Muscle layer of duodenum (tissue), 2 donors: ENCODE data around the gene PPP2R5B.

Experiments used
- H3K27ac ChIP-seq: one replicate; pipeline ENCODE4 v1.7.0; 2013; ENCODE audit warnings: mild to moderate bottlenecking, low read length
- H3K27me3 ChIP-seq: one replicate; pipeline ENCODE4 v1.7.0; 2013; ENCODE audit warnings: low read depth, mild to moderate bottlenecking, control low read depth, low read length
- H3K36me3 ChIP-seq, 2 donors: one replicate each; pipeline ENCODE4 v1.7.0; 2013; ENCODE audit warnings: low read length in 2 of 2, control low read depth in 1 of 2, mild to moderate bottlenecking in 1 of 2; ENCODE audit not compliant: insufficient read depth in 2 of 2, control insufficient read depth in 1 of 2
- H3K4me1 ChIP-seq, 2 donors: one replicate each; pipeline ENCODE4 v1.7.0; 2013; ENCODE audit warnings: low read length in 2 of 2, mild to moderate bottlenecking in 2 of 2, control low read depth in 1 of 2, moderate library complexity in 1 of 2; ENCODE audit not compliant: insufficient read depth in 2 of 2, control insufficient read depth in 1 of 2
- H3K4me3 ChIP-seq, 2 donors: one replicate each; pipeline ENCODE4 v1.7.0; 2013; ENCODE audit warnings: low read length in 2 of 2, low read depth in 1 of 2, mild to moderate bottlenecking in 1 of 2
- H3K9me3 ChIP-seq, 2 donors: one replicate each; pipeline ENCODE4 v1.7.0; 2013; ENCODE audit warnings: low read length in 2 of 2, control low read depth in 1 of 2, mild to moderate bottlenecking in 1 of 2; ENCODE audit not compliant: control insufficient read depth in 1 of 2
- donor health status: healthy.

Gene PPP2R5B

GRCh38 chr11:64923944-64924909 lies at the start of gene PPP2R5B:
Gene PPP2R5B, plus strand, starts transcription at chr11:64924689. Its CDS starts 1,046 bp downstream, at chr11:64925735.
- Histone ChIP-seq H3K4me3 (peak within 1 kb of the TSS; percentile 71 to 90), H3K9me3 (no peaks in the 10 kb centered on the region), H3K27ac (peak within 1 kb of the TSS; percentile 99), H3K27me3 (no peaks in the 10 kb centered on the region), H3K36me3 (peaks cover 3 to 25% of the 10 kb centered on the region in 2 donors), H3K4me1 (peaks cover 0 to 18% of the 10 kb centered on the region in 2 donors)

GRCh38 chr11:64875369-64876228 lies 48.9 kb upstream of the PPP2R5B start:
- H3K36me3 ChIP-seq: peaks cover 23 to 24% of the 10 kb centered on the region in 2 donors
- peak overlapping the region; percentile 78 for H3K27ac ChIP-seq
- peaks cover 29 to 79% of the 10 kb centered on the region in 2 donors for H3K4me1 ChIP-seq
- H3K27me3 ChIP-seq: no peaks in the 10 kb centered on the region
- H3K9me3 ChIP-seq: no peaks in the 10 kb centered on the region
- H3K4me3 ChIP-seq: peak overlapping the region; percentile 97

- no peaks in the 10 kb centered on the region for H3K9me3 ChIP-seq
- peak overlapping the region; percentile 97 for H3K4me3 ChIP-seq
- H3K27me3 ChIP-seq: no peaks in the 10 kb centered on the region
- peaks cover 18 to 22% of the 10 kb centered on the region in 2 donors for H3K36me3 ChIP-seq
- peaks cover 22 to 76% of the 10 kb centered on the region in 2 donors for H3K4me1 ChIP-seq
- H3K27ac ChIP-seq: peak overlapping the region; percentile 78
Observed at GRCh38 chr11:64876229-64876750, 48.2 kb upstream of the PPP2R5B start.

DNA sequence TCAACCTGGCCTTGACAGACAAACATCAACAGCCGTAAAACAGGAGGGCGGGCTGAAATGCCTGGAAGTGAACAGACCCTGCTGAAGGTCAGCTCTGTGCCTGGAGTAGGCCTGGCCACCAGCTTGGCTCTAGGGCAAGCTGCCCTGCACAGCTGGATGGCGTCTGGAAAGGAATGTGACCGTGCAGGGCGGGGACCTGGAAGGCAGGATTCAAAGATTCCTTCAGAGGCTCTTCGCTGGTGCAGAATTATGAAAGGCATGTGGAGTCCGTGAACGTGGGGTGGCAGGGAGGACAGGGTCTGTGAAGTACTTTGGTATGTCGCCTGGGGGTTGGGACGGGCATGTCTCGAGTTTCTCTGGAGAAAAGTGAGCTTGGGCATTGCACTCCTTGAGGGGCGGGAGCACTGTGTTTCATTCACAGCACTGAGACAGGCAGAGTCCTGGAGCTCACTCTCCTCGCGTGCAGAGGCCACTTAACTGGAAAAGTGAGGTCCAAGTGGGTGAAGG lies 47.6 kb upstream of the PPP2R5B start:
- H3K9me3 ChIP-seq: no peaks in the 10 kb centered on the region
- H3K4me1 ChIP-seq: peaks cover 16 to 70% of the 10 kb centered on the region in 2 donors
- H3K4me3 ChIP-seq: peak overlapping the region; percentile 97
- peaks cover 12 to 16% of the 10 kb centered on the region in 2 donors for H3K36me3 ChIP-seq
- no peaks in the 10 kb centered on the region for H3K27me3 ChIP-seq
- peak overlapping the region; percentile 78 for H3K27ac ChIP-seq

DNA sequence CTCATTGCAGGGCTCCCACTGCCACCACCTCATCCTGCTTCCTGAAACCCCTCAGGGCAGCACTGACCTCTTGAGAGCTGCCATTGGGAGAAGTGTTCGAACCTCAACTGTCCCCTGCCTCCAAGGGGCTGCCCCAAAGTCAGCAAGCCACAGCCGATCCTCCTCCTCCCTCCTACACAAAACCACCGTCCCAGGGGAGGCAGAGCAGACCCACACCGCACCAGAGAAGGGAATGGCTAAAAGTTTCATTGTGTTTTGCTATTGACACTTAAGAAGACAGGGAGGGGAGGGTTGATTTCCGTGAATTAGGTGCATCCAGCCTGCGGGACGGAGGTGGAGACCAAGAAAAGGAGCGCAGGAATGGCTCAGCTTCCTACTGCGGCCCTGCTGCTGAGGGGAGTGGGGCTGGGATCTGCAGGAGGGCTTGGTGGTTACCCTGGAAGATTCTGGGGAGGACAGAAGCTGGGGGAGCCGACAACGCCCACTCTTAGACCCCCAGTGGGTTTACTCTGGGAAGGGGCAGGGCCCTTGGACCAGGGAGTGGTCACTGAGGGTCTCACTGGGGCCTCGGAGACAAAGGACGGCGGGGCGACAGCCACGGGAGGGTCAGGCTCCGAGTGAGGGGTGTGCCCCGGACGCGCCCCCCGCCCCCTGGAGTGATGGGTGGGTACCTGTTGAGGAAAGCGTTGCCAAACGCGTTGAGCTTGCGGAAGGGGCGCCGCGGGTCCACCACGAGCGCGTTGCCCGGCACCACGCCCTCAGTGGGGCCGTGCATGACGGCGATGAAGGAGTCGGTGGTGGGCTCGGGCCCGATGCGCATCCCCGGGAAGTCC lies 46.9 kb upstream of the PPP2R5B start:
- H3K4me3 ChIP-seq: peak overlapping the region; percentile 97
- peaks cover 15 to 62% of the 10 kb centered on the region in 2 donors for H3K4me1 ChIP-seq
- H3K27me3 ChIP-seq: no peaks in the 10 kb centered on the region
- H3K9me3 ChIP-seq: no peaks in the 10 kb centered on the region
- peak overlapping the region; percentile 78 for H3K27ac ChIP-seq
- H3K36me3 ChIP-seq: peaks cover 10 to 14% of the 10 kb centered on the region in 2 donors

DNA sequence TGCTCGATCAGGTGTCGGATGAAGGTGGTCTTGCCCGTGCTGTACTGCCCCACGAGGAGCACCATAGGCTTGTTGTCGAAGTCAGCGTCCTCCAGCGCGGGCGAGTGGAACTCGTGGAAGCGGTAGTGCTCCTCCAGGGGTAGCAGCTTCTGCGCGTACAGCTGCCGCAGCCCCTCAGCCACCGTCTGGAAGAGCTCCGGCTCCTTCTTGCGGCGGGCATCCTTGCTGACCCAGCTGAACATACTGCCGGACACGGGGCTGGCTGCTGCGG lies 46.3 kb upstream of the PPP2R5B start:
- peaks cover 13 to 57% of the 10 kb centered on the region in 2 donors for H3K4me1 ChIP-seq
- no peaks in the 10 kb centered on the region for H3K9me3 ChIP-seq

DNA sequence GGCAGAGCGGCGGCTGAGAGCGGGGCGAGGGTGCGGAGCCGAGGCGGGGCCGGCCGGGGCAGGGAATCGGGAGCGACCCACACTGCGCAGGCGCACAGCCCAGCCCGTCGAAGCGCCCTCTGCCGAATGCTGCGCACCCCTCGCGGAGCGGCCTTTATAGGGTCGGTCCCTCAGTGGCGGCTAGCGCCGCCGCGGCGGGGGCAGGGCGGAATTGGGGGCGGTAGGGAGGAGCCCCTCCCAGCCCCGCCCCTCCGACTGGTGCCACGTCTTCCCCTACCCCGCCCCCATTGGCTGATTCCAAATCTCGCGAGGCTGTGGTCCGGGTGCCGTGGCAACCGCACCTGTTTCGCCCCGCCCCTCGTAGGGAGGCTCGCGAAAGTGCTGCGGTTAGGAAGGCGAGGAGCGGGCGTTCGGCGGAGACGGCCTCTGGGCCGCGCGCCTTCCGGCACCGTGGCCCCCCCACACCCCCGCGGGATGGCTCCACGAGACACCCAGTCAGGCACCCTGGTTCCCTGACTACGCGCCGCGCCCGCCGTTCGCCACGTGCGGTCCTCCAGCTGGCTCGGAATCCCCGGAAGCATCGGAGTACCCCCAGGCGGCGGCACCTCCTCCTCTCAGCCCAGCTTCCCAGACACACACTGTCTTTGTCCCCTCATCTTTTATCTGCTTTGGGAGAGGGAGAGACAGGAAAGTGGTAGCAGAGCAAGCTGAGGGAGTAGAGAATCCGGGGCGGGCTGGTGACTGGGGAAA lies 45.8 kb upstream of the PPP2R5B start, which contains the start of gene EHD1:
EHD1 (minus strand) TSS at position 128 of the 750 bp plus-strand sequence. CDS start 157 bp downstream, outside the sequence.
- H3K27me3 ChIP-seq: no peaks in the 10 kb centered on the region
- peak within 1 kb of the TSS; percentile 82 for H3K27ac ChIP-seq
- H3K4me3 ChIP-seq: peak within 1 kb of the TSS; percentile 97
- H3K36me3 ChIP-seq: peaks cover 0 to 5% of the 10 kb centered on the region in 2 donors
- H3K4me1 ChIP-seq: peaks cover 10 to 53% of the 10 kb centered on the region in 2 donors
- no peaks in the 10 kb centered on the region for H3K9me3 ChIP-seq

More for the DNA sequence above, 46.3 kb upstream of the PPP2R5B start:
- peaks cover 4 to 8% of the 10 kb centered on the region in 2 donors for H3K36me3 ChIP-seq
- H3K27ac ChIP-seq: peak overlapping the region; percentile 78
- H3K27me3 ChIP-seq: no peaks in the 10 kb centered on the region
- H3K4me3 ChIP-seq: peak overlapping the region; percentile 97

GRCh38 chr11:64879244-64879900 lies 45.1 kb upstream of the PPP2R5B start:
- H3K27me3 ChIP-seq: no peaks in the 10 kb centered on the region
- H3K4me1 ChIP-seq: peaks cover 10 to 50% of the 10 kb centered on the region in 2 donors
- peak overlapping the region; percentile 82 for H3K27ac ChIP-seq
- H3K9me3 ChIP-seq: no peaks in the 10 kb centered on the region
- peak overlapping the region; percentile 83 to 97 for H3K4me3 ChIP-seq
- peaks cover 0 to 1% of the 10 kb centered on the region in 2 donors for H3K36me3 ChIP-seq

DNA sequence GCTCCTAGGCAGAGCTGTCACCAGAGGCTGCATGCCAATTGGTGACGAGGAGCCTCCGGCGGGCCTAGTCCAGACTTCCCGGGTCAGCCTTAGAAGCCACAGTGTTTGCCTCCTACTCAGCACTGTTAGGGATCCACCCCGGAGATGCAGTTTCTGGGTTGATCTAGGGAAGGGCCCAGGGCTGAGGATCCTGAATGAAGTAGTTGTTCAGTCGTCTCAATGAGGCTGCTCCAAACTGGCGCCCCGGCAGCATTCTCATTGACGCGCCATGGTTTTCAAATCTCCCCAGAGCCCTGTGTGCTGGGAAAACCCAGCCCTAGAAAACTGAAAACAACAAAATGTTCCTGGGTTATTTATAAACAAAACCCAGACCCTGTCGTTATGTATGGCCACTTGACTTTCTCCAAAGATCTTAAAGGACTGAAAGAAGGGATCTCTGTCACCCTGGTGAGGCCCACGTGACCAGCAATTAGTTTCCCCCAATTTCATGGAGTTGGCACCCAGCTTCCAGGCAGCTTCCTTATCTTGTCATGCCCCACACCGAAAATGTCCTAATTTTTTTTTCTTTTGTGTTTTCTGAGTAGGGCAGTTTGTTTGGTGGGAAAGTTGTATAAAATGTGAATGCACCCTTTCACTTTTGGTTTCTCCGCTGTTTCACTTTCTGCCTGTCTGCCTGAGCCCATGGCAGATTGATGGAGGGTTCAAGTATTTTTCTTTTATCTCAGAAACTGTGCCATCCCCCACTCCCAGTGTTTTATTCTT lies 44.1 kb upstream of the PPP2R5B start:
- peak overlapping the region; percentile 78 for H3K27ac ChIP-seq
- no peaks in the 10 kb centered on the region for H3K27me3 ChIP-seq
- H3K4me3 ChIP-seq: no peak overlapping the region
- no peaks in the 10 kb centered on the region for H3K9me3 ChIP-seq
- H3K36me3 ChIP-seq: no peaks in the 10 kb centered on the region
- H3K4me1 ChIP-seq: peaks cover 10 to 40% of the 10 kb centered on the region in 2 donors
